ENCODE data around the gene PABPN1L. TPM values are rescaled to one million over a fixed set of nuclear protein-coding genes. Genes with fewer than 3 reads are reported as not detected.

The PABPN1L gene
- total and polyA plus RNA-seq, 8 donors = 0.15 TPM; not detected in 7

- 92 to 94% (median 93%) methylated on average over 13 to 16 of the region's 16 CpGs for WGBS, 5 donors
- DNase-seq = no peak
- H3K36me3 ChIP-seq = no peaks in the 10 kb centered on the region
- H3K27me3 ChIP-seq = peaks cover 0 to 59% (median 0%) of the 10 kb centered on the region in 3 donors
- H3K27ac ChIP-seq = no peak overlapping the region
- H3K4me1 ChIP-seq = peaks cover 0 to 12% (median under 1%) of the 10 kb centered on the region in 4 donors
- no peaks in the 10 kb centered on the region for H3K9me3 ChIP-seq
- intact Hi-C loops (cut with DNase I; ENCODE audit: low total_unique reads) = no loop called here
- no peak overlapping the region for H3K4me3 ChIP-seq
- TF ChIP-seq EP300 (IDR thresholded peaks at IDR 0.05) = no peak
These were observed 46.6 kb upstream of the PABPN1L start for GRCh38 chr16:88913001-88913612.

DNA sequence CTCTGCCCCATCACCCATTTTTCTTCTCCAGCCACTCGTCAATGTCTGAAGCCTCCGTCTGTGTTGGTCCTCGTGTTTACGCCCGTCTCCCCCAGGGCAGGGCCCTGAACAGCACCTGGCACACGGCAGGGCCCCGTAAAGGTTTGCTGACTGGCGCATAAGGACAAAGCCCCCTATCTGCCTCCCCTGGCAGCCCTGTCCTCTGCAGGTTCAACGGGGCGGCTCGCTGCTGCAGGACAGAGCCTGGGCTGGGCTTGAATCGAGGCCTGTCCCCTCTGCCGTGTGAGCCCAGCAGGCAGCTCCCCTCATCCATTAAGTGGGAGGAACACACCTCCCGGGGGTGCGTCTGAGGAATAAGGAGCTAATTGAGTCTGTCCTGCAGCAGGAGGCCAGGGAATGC is 46.1 kb upstream of the PABPN1L start:
- H3K27me3 ChIP-seq = peaks cover 0 to 53% (median 0%) of the 10 kb centered on the region in 3 donors
- DNase-seq = no peak
- no peak overlapping the region for H3K4me3 ChIP-seq
- no peaks in the 10 kb centered on the region for H3K36me3 ChIP-seq
- H3K9me3 ChIP-seq = no peaks in the 10 kb centered on the region
- peaks cover 0 to 12% (median 0%) of the 10 kb centered on the region in 4 donors for H3K4me1 ChIP-seq
- TF ChIP-seq POLR2AphosphoS5 (IDR thresholded peaks at IDR 0.05) (no peak), POLR2A (IDR thresholded peaks at IDR 0.05) (no peak), EP300 (IDR thresholded peaks at IDR 0.05) (no peak)
- TF ChIP-seq, protein P1, sequence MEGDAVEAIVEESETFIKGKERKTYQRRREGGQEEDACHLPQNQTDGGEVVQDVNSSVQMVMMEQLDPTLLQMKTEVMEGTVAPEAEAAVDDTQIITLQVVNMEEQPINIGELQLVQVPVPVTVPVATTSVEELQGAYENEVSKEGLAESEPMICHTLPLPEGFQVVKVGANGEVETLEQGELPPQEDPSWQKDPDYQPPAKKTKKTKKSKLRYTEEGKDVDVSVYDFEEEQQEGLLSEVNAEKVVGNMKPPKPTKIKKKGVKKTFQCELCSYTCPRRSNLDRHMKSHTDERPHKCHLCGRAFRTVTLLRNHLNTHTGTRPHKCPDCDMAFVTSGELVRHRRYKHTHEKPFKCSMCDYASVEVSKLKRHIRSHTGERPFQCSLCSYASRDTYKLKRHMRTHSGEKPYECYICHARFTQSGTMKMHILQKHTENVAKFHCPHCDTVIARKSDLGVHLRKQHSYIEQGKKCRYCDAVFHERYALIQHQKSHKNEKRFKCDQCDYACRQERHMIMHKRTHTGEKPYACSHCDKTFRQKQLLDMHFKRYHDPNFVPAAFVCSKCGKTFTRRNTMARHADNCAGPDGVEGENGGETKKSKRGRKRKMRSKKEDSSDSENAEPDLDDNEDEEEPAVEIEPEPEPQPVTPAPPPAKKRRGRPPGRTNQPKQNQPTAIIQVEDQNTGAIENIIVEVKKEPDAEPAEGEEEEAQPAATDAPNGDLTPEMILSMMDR (IDR thresholded peaks at IDR 0.05) = no peak
- WGBS, 5 donors = 76 to 86% (median 79%) methylated on average over 11 to 15 of the region's 15 CpGs
- intact Hi-C loops (cut with DNase I; ENCODE audit: low total_unique reads) = no loop called here
- H3K27ac ChIP-seq = no peak overlapping the region

- H3K4me3 ChIP-seq = no peak overlapping the region
- no peaks in the 10 kb centered on the region for H3K36me3 ChIP-seq
- intact Hi-C loops (cut with DNase I; ENCODE audit: low total_unique reads) = no loop called here
- no peak overlapping the region for H3K27ac ChIP-seq
- H3K9me3 ChIP-seq = no peaks in the 10 kb centered on the region
- peaks cover 0 to 12% (median 0%) of the 10 kb centered on the region in 4 donors for H3K4me1 ChIP-seq
- H3K27me3 ChIP-seq = peaks cover 0 to 47% (median 0%) of the 10 kb centered on the region in 3 donors
- DNase-seq = no peak
- WGBS, 5 donors = 88 to 94% (median 90%) methylated on average over 2 to 16 of the region's 16 CpGs
- TF ChIP-seq, protein P1 (IDR thresholded peaks at IDR 0.05) = no peak
- TF ChIP-seq EP300 (IDR thresholded peaks at IDR 0.05) (no peak), POLR2A (IDR thresholded peaks at IDR 0.05) (no peak), POLR2AphosphoS5 (IDR thresholded peaks at IDR 0.05) (no peak)
These were observed 45.5 kb upstream of the PABPN1L start for GRCh38 chr16:88911946-88912310.

- Histone ChIP-seq H3K4me1 (peaks cover 0 to 12% (median 0%) of the 10 kb centered on the region in 4 donors), H3K4me3 (no peak overlapping the region), H3K9me3 (no peaks in the 10 kb centered on the region), H3K36me3 (no peaks in the 10 kb centered on the region), H3K27ac (peak overlapping the region in 2 of 5 donors; percentile 3 to 32), H3K27me3 (peaks cover 0 to 41% (median 0%) of the 10 kb centered on the region in 3 donors)
- TF ChIP-seq EP300 (IDR thresholded peaks at IDR 0.05) (no peak), POLR2A (IDR thresholded peaks at IDR 0.05) (no peak), POLR2AphosphoS5 (IDR thresholded peaks at IDR 0.05) (no peak)
- TF ChIP-seq, protein P1 (IDR thresholded peaks at IDR 0.05) = no peak
- peak in 1 of 2 donors; percentile 65 for DNase-seq
- intact Hi-C loops (cut with DNase I; ENCODE audit: low total_unique reads) = no loop called here
- WGBS, 5 donors = 56 to 68% (median 59%) methylated on average over 29 to 36 of the region's 36 CpGs
These were observed 44.9 kb upstream of the PABPN1L start for GRCh38 chr16:88911136-88911945.

Data from stomach (tissue), 9 donors.